22Rv1 (cell line): ENCODE measurements around the gene LRCH3.
"Not testable (repeated sequence)": the region's sequence is repeated elsewhere in the genome, so short reads cannot be mapped to it uniquely, and the experiment has no call there.

Experiments used
- ZFX ChIP-seq: fragments of 450-650 bp; IDR thresholded peaks from 2 replicates; pipeline ENCODE4 v1.6.1; 2017; ENCODE audit warnings: antibody characterized with exemption, borderline replicate concordance
- TF ChIP-seq, protein P1 (sequence below): fragments of 450-650 bp; IDR thresholded peaks from 2 replicates; pipeline ENCODE4 v1.5.1; 2017; ENCODE audit warnings: mild to moderate bottlenecking

DNA sequence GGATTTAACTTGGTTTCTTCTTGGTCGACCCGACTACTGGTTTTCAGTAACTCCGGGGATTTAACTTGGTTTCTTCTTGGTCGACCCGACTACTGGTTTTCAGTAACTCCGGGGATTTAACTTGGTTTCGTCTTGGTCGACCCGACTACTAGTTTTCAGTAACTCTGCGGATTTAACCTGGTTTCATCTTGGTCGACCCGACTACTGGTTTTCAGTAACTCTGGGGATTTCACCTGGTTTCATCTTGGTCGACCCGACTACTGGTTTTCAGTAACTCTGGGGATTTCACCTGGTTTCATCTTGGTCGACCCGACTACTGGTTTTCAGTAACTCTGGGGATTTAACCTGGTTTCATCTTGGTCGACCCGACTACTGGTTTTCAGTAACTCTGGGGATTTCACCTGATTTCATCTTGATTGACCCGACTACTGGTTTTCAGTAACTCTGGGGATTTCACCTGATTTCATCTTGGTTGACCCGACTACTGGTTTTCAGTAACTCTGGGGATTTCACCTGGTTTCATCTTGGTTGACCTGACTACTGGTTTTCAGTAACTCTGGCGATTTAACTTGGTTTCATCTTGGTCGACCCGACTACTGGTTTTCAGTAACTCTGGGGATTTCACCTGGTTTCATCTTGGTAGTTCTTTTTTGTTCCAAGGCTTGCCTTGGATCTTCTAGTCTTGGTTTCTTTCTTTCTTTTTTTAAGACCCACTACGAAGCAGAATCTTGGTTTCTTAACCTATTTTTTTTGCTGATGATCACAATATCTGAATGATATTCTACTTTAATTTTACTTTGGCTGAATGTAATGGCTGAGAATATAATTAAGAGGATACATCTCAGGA, 130.6 kb downstream of the LRCH3 start:
- TF ChIP-seq, protein P1, sequence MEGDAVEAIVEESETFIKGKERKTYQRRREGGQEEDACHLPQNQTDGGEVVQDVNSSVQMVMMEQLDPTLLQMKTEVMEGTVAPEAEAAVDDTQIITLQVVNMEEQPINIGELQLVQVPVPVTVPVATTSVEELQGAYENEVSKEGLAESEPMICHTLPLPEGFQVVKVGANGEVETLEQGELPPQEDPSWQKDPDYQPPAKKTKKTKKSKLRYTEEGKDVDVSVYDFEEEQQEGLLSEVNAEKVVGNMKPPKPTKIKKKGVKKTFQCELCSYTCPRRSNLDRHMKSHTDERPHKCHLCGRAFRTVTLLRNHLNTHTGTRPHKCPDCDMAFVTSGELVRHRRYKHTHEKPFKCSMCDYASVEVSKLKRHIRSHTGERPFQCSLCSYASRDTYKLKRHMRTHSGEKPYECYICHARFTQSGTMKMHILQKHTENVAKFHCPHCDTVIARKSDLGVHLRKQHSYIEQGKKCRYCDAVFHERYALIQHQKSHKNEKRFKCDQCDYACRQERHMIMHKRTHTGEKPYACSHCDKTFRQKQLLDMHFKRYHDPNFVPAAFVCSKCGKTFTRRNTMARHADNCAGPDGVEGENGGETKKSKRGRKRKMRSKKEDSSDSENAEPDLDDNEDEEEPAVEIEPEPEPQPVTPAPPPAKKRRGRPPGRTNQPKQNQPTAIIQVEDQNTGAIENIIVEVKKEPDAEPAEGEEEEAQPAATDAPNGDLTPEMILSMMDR, result not testable (repeated sequence)
- not testable (repeated sequence) for TF ChIP-seq ZFX
